Measurements from ENCODE around the gene NECAB3. TPM values are rescaled to one million over a fixed set of nuclear protein-coding genes. Genes with fewer than 3 reads are reported as not detected.

Gene NECAB3
- total RNA-seq, 1 experiment from 2014 or later, result 46.4 TPM

DNA sequence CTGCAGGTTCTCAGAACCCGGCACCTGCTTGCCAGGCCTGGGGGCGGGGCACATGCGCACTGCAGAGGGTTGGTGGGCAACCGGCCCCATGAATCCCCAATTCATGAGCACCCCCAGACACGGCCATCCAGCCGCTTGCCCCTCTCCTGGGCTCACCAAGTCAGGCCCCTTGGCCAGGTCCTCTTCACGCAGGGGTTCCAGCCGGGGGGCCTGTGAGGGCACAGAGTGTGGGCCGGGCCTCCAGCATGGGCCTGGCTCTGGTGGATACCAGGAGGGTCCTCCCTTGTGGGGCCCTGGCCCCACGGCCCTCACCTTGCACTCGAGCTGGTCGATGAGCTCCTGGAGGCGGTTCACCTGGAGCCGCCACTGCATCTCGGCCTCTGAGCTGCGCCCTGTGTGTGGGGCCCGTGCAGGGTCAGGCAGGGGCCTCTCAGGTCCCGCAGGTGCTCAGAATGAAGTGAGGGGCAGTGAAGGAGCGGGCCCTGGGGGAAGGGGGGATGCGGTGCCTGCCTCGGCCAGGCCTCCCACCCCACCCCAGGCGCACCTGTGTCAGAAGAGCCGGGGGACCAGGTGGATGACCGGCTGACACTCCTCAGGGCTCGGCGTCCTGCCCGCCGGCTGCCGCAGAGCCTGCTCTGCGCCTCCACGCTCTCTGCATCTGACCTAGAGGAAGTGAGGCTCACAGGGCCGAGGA, 14.7 kb downstream of the NECAB3 start:
- in situ Hi-C loops (cut with HindIII; ENCODE audit: low pct_unique_long_range_greater_than_20kb, low sequenced_read_pairs), result no loop called here
- ATAC-seq, result no peak
- no peak for DNase-seq (ENCODE audit: low read depth, low spot score)
- POLR2A ChIA-PET, result no interaction called here
- intact Hi-C loops (cut with micrococcal nuclease; ENCODE audit: unreplicated experiment), result no loop called here
- Histone ChIP-seq H3K36me3 (ENCODE audit: control insufficient read depth, insufficient read depth, low read length) (no peaks in the 10 kb centered on the region), H3K27me3 (ENCODE audit: control insufficient read depth, insufficient read depth, low read length) (no peaks in the 10 kb centered on the region), H3K27ac (ENCODE audit: low read length) (no peak overlapping the region), H3K9me3 (ENCODE audit: control insufficient read depth, insufficient read depth, low read depth, low read length) (no peaks in the 10 kb centered on the region), H3K4me1 (ENCODE audit: control insufficient read depth, insufficient read depth, low read length) (peaks cover 11% of the 10 kb centered on the region), H3K4me3 (ENCODE audit: low read depth in 2 of 2, low read length in 2 of 2) (no peak overlapping the region)
- no TSS peak for BruUV-seq (replicated peaks)
- TF ChIP-seq POLR2AphosphoS5 (IDR thresholded peaks at IDR 0.05; ENCODE audit: low read depth, low read length) (no peak), CTCF (IDR thresholded peaks at IDR 0.05) (no peak), SIN3A (IDR thresholded peaks at IDR 0.05; ENCODE audit: borderline replicate concordance, insufficient read depth, low read depth, low read length) (no peak), TCF7L2 (IDR thresholded peaks at IDR 0.05; ENCODE audit: low read depth, low read length) (no peak)
- TF ChIP-seq, protein P1, sequence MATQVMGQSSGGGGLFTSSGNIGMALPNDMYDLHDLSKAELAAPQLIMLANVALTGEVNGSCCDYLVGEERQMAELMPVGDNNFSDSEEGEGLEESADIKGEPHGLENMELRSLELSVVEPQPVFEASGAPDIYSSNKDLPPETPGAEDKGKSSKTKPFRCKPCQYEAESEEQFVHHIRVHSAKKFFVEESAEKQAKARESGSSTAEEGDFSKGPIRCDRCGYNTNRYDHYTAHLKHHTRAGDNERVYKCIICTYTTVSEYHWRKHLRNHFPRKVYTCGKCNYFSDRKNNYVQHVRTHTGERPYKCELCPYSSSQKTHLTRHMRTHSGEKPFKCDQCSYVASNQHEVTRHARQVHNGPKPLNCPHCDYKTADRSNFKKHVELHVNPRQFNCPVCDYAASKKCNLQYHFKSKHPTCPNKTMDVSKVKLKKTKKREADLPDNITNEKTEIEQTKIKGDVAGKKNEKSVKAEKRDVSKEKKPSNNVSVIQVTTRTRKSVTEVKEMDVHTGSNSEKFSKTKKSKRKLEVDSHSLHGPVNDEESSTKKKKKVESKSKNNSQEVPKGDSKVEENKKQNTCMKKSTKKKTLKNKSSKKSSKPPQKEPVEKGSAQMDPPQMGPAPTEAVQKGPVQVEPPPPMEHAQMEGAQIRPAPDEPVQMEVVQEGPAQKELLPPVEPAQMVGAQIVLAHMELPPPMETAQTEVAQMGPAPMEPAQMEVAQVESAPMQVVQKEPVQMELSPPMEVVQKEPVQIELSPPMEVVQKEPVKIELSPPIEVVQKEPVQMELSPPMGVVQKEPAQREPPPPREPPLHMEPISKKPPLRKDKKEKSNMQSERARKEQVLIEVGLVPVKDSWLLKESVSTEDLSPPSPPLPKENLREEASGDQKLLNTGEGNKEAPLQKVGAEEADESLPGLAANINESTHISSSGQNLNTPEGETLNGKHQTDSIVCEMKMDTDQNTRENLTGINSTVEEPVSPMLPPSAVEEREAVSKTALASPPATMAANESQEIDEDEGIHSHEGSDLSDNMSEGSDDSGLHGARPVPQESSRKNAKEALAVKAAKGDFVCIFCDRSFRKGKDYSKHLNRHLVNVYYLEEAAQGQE (IDR thresholded peaks at IDR 0.05; ENCODE audit: insufficient read depth in 1 of 2, low read depth in 2 of 2, low read length in 1 of 2), result no peak
- CTCF ChIA-PET, result no interaction called here

DNA sequence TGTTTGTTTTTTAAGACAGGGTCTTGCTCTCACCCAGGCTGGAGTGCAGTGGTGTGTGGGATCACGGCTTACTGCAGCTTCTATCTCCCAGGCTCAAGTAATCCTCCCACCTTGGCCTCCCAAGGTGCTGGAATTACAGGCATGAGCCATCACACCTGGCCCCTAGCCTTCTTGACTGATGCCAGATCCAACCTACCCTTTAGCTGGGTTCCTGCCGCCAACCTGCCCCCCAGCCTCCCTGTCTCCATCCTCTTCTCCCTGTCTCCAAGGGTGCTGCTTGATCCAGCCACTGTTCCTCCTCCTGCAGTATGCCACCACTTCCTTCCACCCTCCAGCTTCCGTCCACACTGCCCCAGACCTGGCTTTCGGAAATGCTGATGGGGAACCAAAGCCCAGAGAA, 15.3 kb downstream of the NECAB3 start:
- no peaks in the 10 kb centered on the region for H3K36me3 ChIP-seq (ENCODE audit: control insufficient read depth, insufficient read depth, low read length)
- H3K4me1 ChIP-seq (ENCODE audit: control insufficient read depth, insufficient read depth, low read length), result peaks cover 6% of the 10 kb centered on the region
- no peak for ATAC-seq
- BruUV-seq (replicated peaks), result no TSS peak
- CTCF ChIA-PET, result no interaction called here
- DNase-seq (ENCODE audit: low read depth, low spot score), result no peak
- no peaks in the 10 kb centered on the region for H3K27me3 ChIP-seq (ENCODE audit: control insufficient read depth, insufficient read depth, low read length)
- no peak overlapping the region for H3K27ac ChIP-seq (ENCODE audit: low read length)
- no peak overlapping the region for H3K4me3 ChIP-seq (ENCODE audit: low read depth in 2 of 2, low read length in 2 of 2)
- in situ Hi-C loops (cut with HindIII; ENCODE audit: low pct_unique_long_range_greater_than_20kb, low sequenced_read_pairs) (no loop called here), intact Hi-C loops (cut with micrococcal nuclease; ENCODE audit: unreplicated experiment) (no loop called here)
- no peaks in the 10 kb centered on the region for H3K9me3 ChIP-seq (ENCODE audit: control insufficient read depth, insufficient read depth, low read depth, low read length)
- POLR2A ChIA-PET, result no interaction called here
- TF ChIP-seq TCF7L2 (IDR thresholded peaks at IDR 0.05; ENCODE audit: low read depth, low read length) (no peak), POLR2AphosphoS5 (IDR thresholded peaks at IDR 0.05; ENCODE audit: low read depth, low read length) (no peak), SIN3A (IDR thresholded peaks at IDR 0.05; ENCODE audit: borderline replicate concordance, insufficient read depth, low read depth, low read length) (no peak), CTCF (IDR thresholded peaks at IDR 0.05) (no peak)
- TF ChIP-seq, protein P1 (IDR thresholded peaks at IDR 0.05; ENCODE audit: insufficient read depth in 1 of 2, low read depth in 2 of 2, low read length in 1 of 2), result no peak

Measured in Panc1 (cell line).